K562 (cell line): Measurements from ENCODE around the gene SIAE. TPM values are rescaled to one million over a fixed set of nuclear protein-coding genes. Genes with fewer than 3 reads are reported as not detected.
A peak's percentile ranks its signal among the peaks of the same experiment; 100 is the strongest.

ENCODE experiments used
- CCNT2 ChIP-seq: IDR thresholded peaks from 2 replicates; pipeline ENCODE4 v1.6.1; 2011; ENCODE audit warnings: borderline replicate concordance, low read depth, mild to moderate bottlenecking, moderate library complexity, mixed read lengths, low read length; ENCODE audit not compliant: insufficient read length; ENCODE audit errors: extremely low read depth
- FOXP1 ChIP-seq: sonication (generic); formaldehyde crosslinking; IDR thresholded peaks from 2 replicates; pipeline ENCODE4 v1.8.0; 2022; ENCODE audit warnings: mild to moderate bottlenecking, missing genetic modification reagents
- MAFK ChIP-seq: IDR thresholded peaks from 2 replicates; pipeline ENCODE4 v1.6.1; 2011; ENCODE audit warnings: low read length, improper control_type of control experiment
- NCOA4 ChIP-seq: fragments of 450-650 bp; IDR thresholded peaks from 2 replicates; pipeline ENCODE4 v1.6.1; 2018; ENCODE audit warnings: mild to moderate bottlenecking; ENCODE audit not compliant: partially characterized antibody
- NFRKB ChIP-seq: fragments of 450-650 bp; IDR thresholded peaks from 2 replicates; pipeline ENCODE4 v1.6.1; 2016; ENCODE audit warnings: low read depth
- RBM14 ChIP-seq: fragments of 200-400 bp; formaldehyde crosslinking; IDR thresholded peaks from 2 replicates; pipeline ENCODE4 v1.6.1; 2018; ENCODE audit warnings: low read depth, mild to moderate bottlenecking, low read length, moderate library complexity, borderline replicate concordance; ENCODE audit not compliant: insufficient read depth
- RBM34 ChIP-seq: fragments of 200-400 bp; formaldehyde crosslinking; IDR thresholded peaks from 2 replicates; pipeline ENCODE4 v1.6.1; 2018; ENCODE audit warnings: low read length, borderline replicate concordance; ENCODE audit not compliant: insufficient read depth
- STAT5A ChIP-seq: IDR thresholded peaks from 2 replicates; pipeline ENCODE4 v1.6.1; 2012; ENCODE audit warnings: low read length, inconsistent platforms, borderline replicate concordance
- TEAD4 ChIP-seq, 2 experiments: sonication (generic) in 1 of 2; formaldehyde crosslinking in 1 of 2; IDR thresholded peaks; 2 replicates each; pipeline versions ENCODE4 v1.6.1 to v1.8.0; 2012 to 2022; ENCODE audit warnings: borderline replicate concordance in 1 of 2, inconsistent platforms in 1 of 2, low read length in 1 of 2, mild to moderate bottlenecking in 1 of 2, missing genetic modification reagents in 1 of 2
- TFAP4 ChIP-seq: sonication (generic); formaldehyde crosslinking; IDR thresholded peaks from 2 replicates; pipeline ENCODE4 v1.8.0; 2022; ENCODE audit warnings: missing genetic modification reagents, mild to moderate bottlenecking, moderate library complexity, borderline replicate concordance
- THAP12 ChIP-seq: fragments of 250-450 bp; sonication (Bioruptor Pico); IDR thresholded peaks from 2 replicates; pipeline ENCODE4 v1.9.0; 2021; ENCODE audit warnings: mild to moderate bottlenecking, inconsistent platforms
- XRCC3 ChIP-seq: fragments of 450-650 bp; IDR thresholded peaks from 2 replicates; pipeline ENCODE4 v1.6.1; 2017; ENCODE audit warnings: mild to moderate bottlenecking, moderate library complexity
- XRCC4 ChIP-seq: IDR thresholded peaks from one replicate; pipeline ENCODE4 v1.6.1; 2011; ENCODE audit not compliant: insufficient read depth, insufficient read length; ENCODE audit errors: extremely low read depth
- ZC3H4 ChIP-seq: sonication (generic); formaldehyde crosslinking; IDR thresholded peaks from 2 replicates; pipeline ENCODE4 v1.9.0; 2021; ENCODE audit warnings: missing genetic modification reagents, borderline replicate concordance
- ZNF384 ChIP-seq: IDR thresholded peaks from 2 replicates; pipeline ENCODE4 v1.6.1; 2012; ENCODE audit warnings: low read depth, low read length, improper control_type of control experiment
- ZNF695 ChIP-seq: fragments of 450-650 bp; formaldehyde crosslinking; IDR thresholded peaks from 2 replicates; pipeline ENCODE4 v1.4.0; 2020; ENCODE audit warnings: mild to moderate bottlenecking, moderate library complexity
- ZNF76 ChIP-seq: fragments of 250-450 bp; sonication (Bioruptor Pico); IDR thresholded peaks from 2 replicates; pipeline ENCODE4 v1.4.0; 2020; ENCODE audit warnings: mild to moderate bottlenecking, moderate library complexity, borderline replicate concordance
- polyA plus RNA-seq, 8 experiments: library from polyadenylated mRNA; depleted of rRNA in 4 of 8; stranded (reverse) in 5 of 8; unstranded in 3 of 8; fragments of >200 nt; fragmentation: Nextera tagmentation in 2 of 8; fragmentation: Illumina TruSeq in 1 of 8; extraction: Ambion mirVana in 2 of 8; extraction: Trizol in 1 of 8; gene quantifications; 2 replicates each; pipeline versions ENCODE4 v1.2.1 to v1.2.3, GENCODE V29; 2011 to 2014; ENCODE audit warnings: inconsistent platforms in 1 of 8, missing spikeins in 1 of 8
- total RNA-seq, 7 experiments: library from RNA; depleted of rRNA in 6 of 7; stranded (reverse); fragments of >200 nt in 6 of 7; fragmentation: Illumina TruSeq in 2 of 7; extraction: Trizol in 2 of 7; gene quantifications; 2 replicates each; pipeline versions ENCODE4 v1.2.1 to v1.2.3, GENCODE V29; 2011 to 2021; ENCODE audit warnings: low replicate concordance in 1 of 7
- TF ChIP-seq, protein P1 (sequence below): fragments of 450-650 bp; IDR thresholded peaks from 2 replicates; pipeline ENCODE4 v1.6.1; 2016; ENCODE audit warnings: low read depth

Gene SIAE
- total and polyA plus RNA-seq, 9 of the 15 experiments (the other 6 are each of a cell fraction or from before 2014, with no cell fraction given) = 0.89 to 9.6 (median 3.7) TPM

DNA sequence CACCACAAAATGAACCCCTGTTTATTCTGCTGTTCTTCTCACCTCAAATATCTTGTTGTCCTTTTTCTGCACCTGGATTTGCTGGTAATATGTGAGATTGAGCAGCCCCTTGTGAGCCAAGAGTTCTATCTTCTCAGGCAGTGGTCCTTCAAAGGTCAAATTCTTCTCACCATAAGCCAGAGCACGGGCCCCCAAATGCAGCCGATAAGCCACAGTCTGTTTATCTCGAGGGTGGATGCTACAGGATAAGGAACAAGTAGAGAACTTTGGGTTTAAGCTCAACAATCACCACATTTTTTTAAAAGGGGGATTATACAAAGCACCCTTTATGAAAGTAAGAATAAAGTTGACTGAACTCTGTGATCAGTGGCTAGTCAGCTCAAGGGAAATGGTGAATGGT, 35.0 kb downstream of the SIAE start (continued):
- TF ChIP-seq TEAD4 (IDR thresholded peaks at IDR 0.05; ENCODE audit: low read length) (peak; percentile 75), TEAD4 (CRISPR knock-in tag; IDR thresholded peaks at IDR 0.05; ENCODE audit: borderline replicate concordance) (no peak), THAP12 (CRISPR knock-in tag) (no peak), ZNF76 (no peak), ZNF384 (no peak), XRCC4 (no peak), ZNF695 (CRISPR knock-in tag) (no peak), STAT5A (peak; percentile 14; the same call in 1 of the 2 replicates), FOXP1 (CRISPR knock-in tag) (no peak), ZC3H4 (CRISPR knock-in tag) (no peak), NFRKB (no peak), XRCC3 (no peak), NCOA4 (no peak), CCNT2 (peak; percentile 22), TFAP4 (no peak), MAFK (no peak), RBM14 (no peak), RBM34 (no peak)
- TF ChIP-seq, protein P1, sequence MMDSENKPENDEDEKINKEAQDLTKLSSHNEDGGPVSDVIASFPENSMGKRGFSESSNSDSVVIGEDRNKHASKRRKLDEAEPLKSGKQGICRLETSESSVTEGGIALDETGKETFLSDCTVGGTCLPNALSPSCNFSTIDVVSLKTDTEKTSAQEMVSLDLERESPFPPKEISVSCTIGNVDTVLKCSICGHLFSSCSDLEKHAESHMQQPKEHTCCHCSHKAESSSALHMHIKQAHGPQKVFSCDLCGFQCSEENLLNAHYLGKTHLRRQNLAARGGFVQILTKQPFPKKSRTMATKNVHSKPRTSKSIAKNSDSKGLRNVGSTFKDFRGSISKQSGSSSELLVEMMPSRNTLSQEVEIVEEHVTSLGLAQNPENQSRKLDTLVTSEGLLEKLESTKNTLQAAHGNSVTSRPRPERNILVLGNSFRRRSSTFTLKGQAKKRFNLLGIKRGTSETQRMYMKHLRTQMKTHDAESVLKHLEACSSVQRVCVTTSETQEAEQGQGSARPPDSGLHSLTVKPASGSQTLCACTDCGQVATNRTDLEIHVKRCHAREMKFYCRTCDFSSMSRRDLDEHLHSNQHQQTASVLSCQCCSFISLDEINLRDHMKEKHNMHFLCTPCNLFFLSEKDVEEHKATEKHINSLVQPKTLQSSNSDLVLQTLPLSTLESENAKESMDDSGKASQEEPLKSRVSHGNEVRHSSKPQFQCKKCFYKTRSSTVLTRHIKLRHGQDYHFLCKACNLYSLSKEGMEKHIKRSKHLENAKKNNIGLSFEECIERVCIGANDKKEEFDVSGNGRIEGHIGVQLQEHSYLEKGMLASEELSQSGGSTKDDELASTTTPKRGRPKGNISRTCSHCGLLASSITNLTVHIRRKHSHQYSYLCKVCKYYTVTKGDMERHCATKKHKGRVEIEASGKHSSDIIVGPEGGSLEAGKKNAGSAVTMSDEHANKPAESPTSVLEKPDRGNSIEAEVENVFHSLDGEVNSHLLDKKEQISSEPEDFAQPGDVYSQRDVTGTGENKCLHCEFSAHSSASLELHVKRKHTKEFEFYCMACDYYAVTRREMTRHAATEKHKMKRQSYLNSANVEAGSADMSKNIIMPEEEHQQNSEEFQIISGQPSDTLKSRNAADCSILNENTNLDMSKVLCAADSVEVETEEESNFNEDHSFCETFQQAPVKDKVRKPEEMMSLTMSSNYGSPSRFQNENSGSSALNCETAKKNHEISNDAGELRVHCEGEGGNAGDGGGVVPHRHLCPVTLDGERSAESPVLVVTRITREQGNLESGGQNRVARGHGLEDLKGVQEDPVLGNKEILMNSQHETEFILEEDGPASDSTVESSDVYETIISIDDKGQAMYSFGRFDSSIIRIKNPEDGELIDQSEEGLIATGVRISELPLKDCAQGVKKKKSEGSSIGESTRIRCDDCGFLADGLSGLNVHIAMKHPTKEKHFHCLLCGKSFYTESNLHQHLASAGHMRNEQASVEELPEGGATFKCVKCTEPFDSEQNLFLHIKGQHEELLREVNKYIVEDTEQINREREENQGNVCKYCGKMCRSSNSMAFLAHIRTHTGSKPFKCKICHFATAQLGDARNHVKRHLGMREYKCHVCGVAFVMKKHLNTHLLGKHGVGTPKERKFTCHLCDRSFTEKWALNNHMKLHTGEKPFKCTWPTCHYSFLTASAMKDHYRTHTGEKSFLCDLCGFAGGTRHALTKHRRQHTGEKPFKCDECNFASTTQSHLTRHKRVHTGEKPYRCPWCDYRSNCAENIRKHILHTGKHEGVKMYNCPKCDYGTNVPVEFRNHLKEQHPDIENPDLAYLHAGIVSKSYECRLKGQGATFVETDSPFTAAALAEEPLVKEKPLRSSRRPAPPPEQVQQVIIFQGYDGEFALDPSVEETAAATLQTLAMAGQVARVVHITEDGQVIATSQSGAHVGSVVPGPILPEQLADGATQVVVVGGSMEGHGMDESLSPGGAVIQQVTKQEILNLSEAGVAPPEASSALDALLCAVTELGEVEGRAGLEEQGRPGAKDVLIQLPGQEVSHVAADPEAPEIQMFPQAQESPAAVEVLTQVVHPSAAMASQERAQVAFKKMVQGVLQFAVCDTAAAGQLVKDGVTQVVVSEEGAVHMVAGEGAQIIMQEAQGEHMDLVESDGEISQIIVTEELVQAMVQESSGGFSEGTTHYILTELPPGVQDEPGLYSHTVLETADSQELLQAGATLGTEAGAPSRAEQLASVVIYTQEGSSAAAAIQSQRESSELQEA = no peak
